ENCODE data around the gene PCDHA9.
"Not testable (repeated sequence)": the region's sequence is repeated elsewhere in the genome, so short reads cannot be mapped to it uniquely, and the experiment has no call there.

The PCDHA9 gene

GRCh38 chr5:140835622-140836510 lies 12.3 kb upstream of the PCDHA9 start:
- DNase-seq (ENCODE audit: low spot score): no peak

GRCh38 chr5:140840978-140841962 lies 6.9 kb upstream of the PCDHA9 start, which contains the start of gene PCDHA8:
Gene PCDHA8, plus strand, starts transcription at chr5:140841187. Its CDS starts 135 bp downstream, at chr5:140841322.
- DNase-seq (ENCODE audit: low spot score): peak; percentile 36

GRCh38 chr5:140842798-140843733 lies 5.1 kb upstream of the PCDHA9 start:
- DNase-seq (ENCODE audit: low spot score): no peak

- not testable (repeated sequence) for DNase-seq (ENCODE audit: low spot score)
These were observed 1.9 kb downstream of the PCDHA9 start for GRCh38 chr5:140849831-140850634.

- peak; percentile 17 for DNase-seq (ENCODE audit: low spot score)
These were observed 7.8 kb downstream of the PCDHA9 start, which contains the start of gene PCDHA10 for GRCh38 chr5:140855772-140856674. Gene PCDHA10, plus strand, starts transcription at chr5:140855897. Its CDS starts 152 bp downstream, at chr5:140856049.

- DNase-seq (ENCODE audit: low spot score): no peak
These were observed 9.2 kb downstream of the PCDHA9 start for GRCh38 chr5:140857177-140857986.

- DNase-seq (ENCODE audit: low spot score): no peak
These were observed 9.7 kb downstream of the PCDHA9 start for GRCh38 chr5:140857987-140858240.

- no peak for DNase-seq (ENCODE audit: low spot score)
These were observed 14.5 kb downstream of the PCDHA9 start for GRCh38 chr5:140862441-140863295.

GRCh38 chr5:140868721-140869554 lies 20.8 kb downstream of the PCDHA9 start, which contains the start of gene PCDHA11:
Gene PCDHA11, plus strand, starts transcription at chr5:140868957. Its CDS starts 147 bp downstream, at chr5:140869104.
- peak; percentile 19 for DNase-seq (ENCODE audit: low spot score)

- no peak for DNase-seq (ENCODE audit: low spot score)
These were observed 21.3 kb downstream of the PCDHA9 start for GRCh38 chr5:140869555-140869886.

- no peak for DNase-seq (ENCODE audit: low spot score)
These were observed 22.3 kb downstream of the PCDHA9 start for GRCh38 chr5:140870221-140871201.

- no peak for DNase-seq (ENCODE audit: low spot score)
These were observed 27.2 kb downstream of the PCDHA9 start, which contains the start of gene PCDHA12 for GRCh38 chr5:140875085-140876065. Gene PCDHA12, plus strand, starts transcription at chr5:140875308. Its CDS starts 165 bp downstream, at chr5:140875473.

- DNase-seq (ENCODE audit: low spot score): not testable (repeated sequence)
These were observed 28.5 kb downstream of the PCDHA9 start for GRCh38 chr5:140876541-140877261.

- DNase-seq (ENCODE audit: low spot score): no peak
These were observed 29.0 kb downstream of the PCDHA9 start for GRCh38 chr5:140877262-140877581.
